Left cardiac atrium (tissue), 4 donors: ENCODE measurements around the gene NEK5. TPM values are rescaled to one million over a fixed set of nuclear protein-coding genes. Genes with fewer than 3 reads are reported as not detected.
A peak's percentile ranks its signal among the peaks of the same experiment; 100 is the strongest.
"Not testable (repeated sequence)": the region's sequence is repeated elsewhere in the genome, so short reads cannot be mapped to it uniquely, and the experiment has no call there.

ENCODE experiments used
- ATAC-seq, 2 donors: fragments of 200-7000 bp; cut with Tn5 transposase; one replicate each; pipeline ENCODE4 v1.9.1; 2020; ENCODE audit warnings: mild to moderate bottlenecking in 2 of 2, moderate library complexity in 2 of 2
- DNase-seq: peaks from one replicate; pipeline ENCODE4 v3.0.0-alpha.2; 2020
- intact Hi-C, 2 donors: fragments of 100-400 bp; cut with DNase I; formaldehyde crosslinking; loops; one replicate each; pipeline versions ENCODE4 v1.14.1 to v1.15.1; 2022 to 2023
- total RNA-seq, 2 donors: library from RNA; stranded (reverse); fragmentation: NEBNext Ultra II Directional; extraction: Animal tissue kit (Norgen Biotek cat#: 25700); gene quantifications; one replicate each; pipeline ENCODE4 v1.2.1, GENCODE V29; 2021
- donor health status: DM: no; HTN: yes; CAD: no.
- donor health status: DM: no; HTN: yes; CAD: no; lungs with severe emphysema.
- donor health status: DM: yes; HTN: yes; CAD: no.
- donor health status: Dilated cardiomyopathy.

Gene NEK5
- total RNA-seq, 2 donors from 2014 or later, result 0.44 TPM

DNA sequence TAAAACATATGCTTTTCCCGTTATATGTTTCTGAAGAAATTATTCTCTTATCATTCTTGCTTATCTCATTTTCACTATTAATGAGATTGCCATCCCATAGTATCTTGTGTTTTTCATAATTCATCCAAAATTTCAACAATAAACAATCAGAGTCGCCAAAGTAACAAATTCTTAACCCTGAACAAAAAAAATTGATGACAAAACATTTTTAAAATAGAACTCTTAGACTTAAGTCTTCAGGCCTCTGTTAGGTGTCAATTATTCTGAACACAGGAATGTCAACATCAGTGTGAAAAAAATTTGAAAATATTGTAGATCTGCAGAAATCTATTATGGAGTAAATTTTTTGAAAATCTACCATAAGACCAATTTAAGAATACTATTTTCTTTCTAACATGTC, 37.4 kb downstream of the NEK5 start:
- ATAC-seq (no peak), DNase-seq (no peak)
- intact Hi-C loops, result no loop called here

DNA sequence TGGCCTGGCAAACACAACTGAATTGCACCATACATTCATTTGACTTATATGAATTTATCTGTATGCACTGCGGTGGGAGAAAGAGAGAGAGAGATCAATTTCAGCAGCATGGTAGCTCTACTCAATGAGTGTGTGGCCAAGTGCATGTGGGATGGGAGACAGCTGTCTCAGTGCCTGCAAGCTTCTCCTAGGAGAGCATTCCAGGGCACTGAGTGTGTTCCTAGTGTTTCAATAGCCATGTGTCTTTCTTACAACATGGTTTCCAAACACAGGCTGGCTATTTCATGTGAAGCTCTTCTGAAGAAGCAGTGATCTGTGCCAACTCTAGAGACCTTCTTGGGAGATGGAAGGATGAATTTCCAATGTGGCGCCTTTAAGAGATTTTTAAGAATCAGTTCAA, 43.5 kb downstream of the NEK5 start:
- DNase-seq (no peak), ATAC-seq (peak in 1 of 2 donors; percentile 61)
- intact Hi-C loops, result no loop called here

DNA sequence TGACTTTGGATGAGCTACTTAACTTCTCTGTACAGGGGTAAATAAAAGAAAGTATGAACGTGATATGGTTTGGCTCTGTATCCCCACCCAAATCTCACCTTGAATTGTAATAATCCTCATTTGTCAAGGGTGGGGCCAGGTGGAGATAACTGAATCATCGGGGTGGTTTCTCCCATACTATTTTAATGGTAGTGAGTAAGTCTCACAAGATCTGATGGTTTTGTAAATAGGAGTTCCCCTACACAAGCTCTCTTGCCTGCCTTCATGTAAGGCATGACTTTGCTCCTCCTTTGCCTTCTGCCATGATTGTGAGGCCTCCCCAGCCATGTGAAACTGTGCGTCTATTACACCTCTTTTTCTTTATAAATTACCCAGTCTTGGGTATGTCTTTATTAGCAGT, 43.9 kb downstream of the NEK5 start:
- intact Hi-C loops, DNase-seq, ATAC-seq: not testable (repeated sequence)

GRCh38 chr13:52082601-52083000, 46.3 kb downstream of the NEK5 start:
- no peak for ATAC-seq

DNA sequence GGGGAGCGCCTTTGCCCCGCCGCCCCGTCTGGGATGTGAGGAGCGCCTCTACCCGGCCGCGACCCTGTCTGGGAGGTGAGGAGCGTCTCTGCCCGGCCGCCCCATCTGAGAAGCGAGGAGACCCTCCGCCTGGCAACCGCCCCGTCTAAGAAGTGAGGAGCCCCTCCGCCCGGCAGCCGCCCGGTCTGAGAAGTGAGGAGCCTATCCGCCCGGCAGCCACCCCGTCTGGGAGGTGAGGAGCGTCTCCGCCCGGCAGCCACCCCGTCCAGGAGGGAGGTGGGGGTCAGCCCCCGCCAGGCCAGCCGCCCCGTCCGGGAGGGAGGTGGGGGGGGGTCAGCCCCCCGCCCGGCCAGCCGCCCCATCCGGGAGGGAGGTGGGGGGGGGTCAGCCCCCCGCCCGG, 49.0 kb downstream of the NEK5 start:
- DNase-seq, ATAC-seq, intact Hi-C loops: not testable (repeated sequence)

More at GRCh38 chr13:52082601-52083000, 46.3 kb downstream of the NEK5 start:
- no peak for DNase-seq
- intact Hi-C loops, result no loop called here

DNA sequence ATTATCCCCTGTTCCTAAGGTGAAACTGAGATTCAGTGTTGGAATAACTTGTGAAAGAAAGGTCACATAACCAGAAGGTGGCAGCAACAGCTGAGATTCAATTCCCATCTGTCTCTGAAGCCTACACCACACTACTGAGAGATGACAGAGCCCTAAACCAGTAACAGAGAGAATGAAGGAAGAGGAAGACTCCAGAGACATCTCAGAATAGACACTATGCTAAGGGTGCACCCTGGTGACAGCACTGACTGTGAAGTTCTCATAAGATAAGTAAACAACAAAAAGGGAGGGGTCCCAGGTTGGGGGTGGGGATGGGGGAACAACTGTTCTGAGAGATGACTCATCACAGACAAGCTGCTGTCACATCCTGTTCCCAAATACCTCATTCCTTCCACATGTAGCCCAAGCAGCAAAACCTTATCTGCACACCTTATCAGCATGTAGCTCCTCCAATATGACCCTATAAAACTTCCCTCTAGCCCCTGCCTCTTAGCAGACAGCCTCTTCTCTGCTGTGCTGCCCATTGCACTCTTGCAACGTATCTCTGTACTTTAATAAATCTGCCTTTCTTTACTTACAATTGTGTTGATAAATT, 57.8 kb downstream of the NEK5 start:
- intact Hi-C loops, result no loop called here
- DNase-seq, result no peak
- ATAC-seq, result peak; percentile 30 to 55

GRCh38 chr13:52067237-52067636, 61.6 kb downstream of the NEK5 start:
- intact Hi-C loops, result no loop called here

GRCh38 chr13:52061587-52061986, 67.3 kb downstream of the NEK5 start:
- intact Hi-C loops, result no loop called here
- DNase-seq (no peak), ATAC-seq (peak; percentile 40 to 72)

More at GRCh38 chr13:52067237-52067636, 61.6 kb downstream of the NEK5 start:
- ATAC-seq (no peak), DNase-seq (no peak)

GRCh38 chr13:52061064-52061463, 67.8 kb downstream of the NEK5 start:
- intact Hi-C loops, result not testable (repeated sequence)

GRCh38 chr13:52053460-52053859, 75.4 kb downstream of the NEK5 start:
- ATAC-seq (peak in 1 of 2 donors; percentile 61), DNase-seq (no peak)
- intact Hi-C loops, result no loop called here

More at GRCh38 chr13:52061064-52061463, 67.8 kb downstream of the NEK5 start:
- not testable (repeated sequence) for ATAC-seq, DNase-seq

GRCh38 chr13:52051400-52051799, 77.5 kb downstream of the NEK5 start:
- ATAC-seq, result peak in 1 of 2 donors; percentile 26
- intact Hi-C loops, result no loop called here
- no peak for DNase-seq

GRCh38 chr13:52048516-52048915, 80.4 kb downstream of the NEK5 start:
- no peak for DNase-seq
- ATAC-seq, result no peak
- intact Hi-C loops, result no loop called here

GRCh38 chr13:52047463-52047862, 81.4 kb downstream of the NEK5 start:
- intact Hi-C loops, result no loop called here
- no peak for ATAC-seq
- DNase-seq, result no peak

GRCh38 chr13:52043675-52044074, 85.2 kb downstream of the NEK5 start:
- ATAC-seq, result no peak

GRCh38 chr13:52036037-52036436, 92.8 kb downstream of the NEK5 start:
- no peak for DNase-seq
- intact Hi-C loops, result no loop called here
- no peak for ATAC-seq

More at GRCh38 chr13:52043675-52044074, 85.2 kb downstream of the NEK5 start:
- intact Hi-C loops, result no loop called here
- DNase-seq, result no peak

GRCh38 chr13:52034616-52035226, 94.2 kb downstream of the NEK5 start:
- DNase-seq (no peak), ATAC-seq (no peak)
- intact Hi-C loops, result no loop called here

GRCh38 chr13:52033039-52033438, 95.8 kb downstream of the NEK5 start:
- DNase-seq, result no peak
- ATAC-seq, result no peak
- intact Hi-C loops, result no loop called here

DNA sequence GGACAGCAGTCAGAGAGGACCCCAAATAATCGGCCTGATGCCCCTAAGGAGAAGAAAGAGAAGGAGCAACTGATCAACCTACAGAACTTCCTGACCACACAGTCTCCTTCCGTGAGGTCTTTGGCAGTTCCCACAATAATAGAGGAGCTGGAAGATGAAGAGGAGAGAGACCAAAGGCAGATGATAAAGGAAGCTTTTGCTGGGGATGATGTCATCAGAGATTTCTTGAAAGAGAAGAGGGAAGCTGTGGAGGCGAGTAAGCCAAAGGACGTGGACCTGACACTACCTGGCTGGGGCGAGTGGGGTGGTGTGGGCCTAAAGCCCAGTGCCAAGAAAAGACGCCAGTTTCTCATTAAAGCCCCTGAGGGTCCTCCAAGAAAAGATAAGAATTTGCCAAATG, 98.5 kb downstream of the NEK5 start:
- ATAC-seq, DNase-seq, intact Hi-C loops: not testable (repeated sequence)

DNA sequence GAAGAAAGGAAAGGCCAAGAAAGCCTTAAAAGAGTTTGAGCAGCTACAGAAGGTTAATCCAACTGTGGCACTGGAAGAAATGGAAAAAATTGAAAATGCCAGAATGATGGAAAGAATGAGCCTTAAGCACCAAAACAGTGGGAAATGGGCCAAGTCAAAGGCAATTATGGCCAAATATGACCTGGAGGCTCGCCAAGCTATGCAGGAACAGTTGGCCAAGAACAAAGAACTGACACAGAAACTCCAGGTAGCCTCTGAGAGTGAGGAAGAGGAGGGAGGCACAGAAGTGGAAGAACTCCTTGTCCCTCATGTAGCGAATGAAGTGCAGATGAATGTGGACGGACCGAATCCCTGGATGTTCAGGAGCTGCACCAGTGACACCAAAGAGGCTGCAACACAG, 99.3 kb downstream of the NEK5 start:
- no peak for DNase-seq
- intact Hi-C loops, result no loop called here
- no peak for ATAC-seq

GRCh38 chr13:52027832-52028231, 101.0 kb downstream of the NEK5 start:
- intact Hi-C loops, result no loop called here
- ATAC-seq, result no peak

GRCh38 chr13:52026246-52026626, 102.6 kb downstream of the NEK5 start:
- intact Hi-C loops, result no loop called here
- no peak for DNase-seq
- no peak for ATAC-seq

More at GRCh38 chr13:52027832-52028231, 101.0 kb downstream of the NEK5 start:
- DNase-seq, result no peak
